ENCODE data around the gene CD53.
A peak's percentile ranks its signal among the peaks of the same experiment; 100 is the strongest.

Gene CD53

GRCh38 chr1:110876748-110877341 lies 3.9 kb downstream of the CD53 start:
- no peak for ATAC-seq

GRCh38 chr1:110877364-110877763 lies 4.4 kb downstream of the CD53 start:
- no peak for ATAC-seq

GRCh38 chr1:110877776-110878175 lies 4.8 kb downstream of the CD53 start:
- no peak for ATAC-seq

- no peak for ATAC-seq
Measured at GRCh38 chr1:110878591-110878990, 5.6 kb downstream of the CD53 start.

GRCh38 chr1:110878993-110879392 lies 6.0 kb downstream of the CD53 start:
- no peak for ATAC-seq

- peak; percentile 71 to 73 for ATAC-seq
Measured at GRCh38 chr1:110879758-110880606, 7.0 kb downstream of the CD53 start.

GRCh38 chr1:110880708-110881374 lies 7.9 kb downstream of the CD53 start:
- peak; percentile 73 to 77 for ATAC-seq

- ATAC-seq, result no peak
Measured at GRCh38 chr1:110888049-110888448, 15.1 kb downstream of the CD53 start.

GRCh38 chr1:110888641-110889040 lies 15.7 kb downstream of the CD53 start:
- peak; percentile 36 to 52 for ATAC-seq

GRCh38 chr1:110890474-110891196 lies 17.7 kb downstream of the CD53 start:
- ATAC-seq, result peak; percentile 76 to 82

- no peak for ATAC-seq
Measured at GRCh38 chr1:110893908-110894490, 21.1 kb downstream of the CD53 start.

- peak in 1 of 2 donors; percentile 48 for ATAC-seq
Measured at GRCh38 chr1:110896090-110896489, 23.1 kb downstream of the CD53 start.

- ATAC-seq, result no peak
Measured at GRCh38 chr1:110897681-110898080, 24.7 kb downstream of the CD53 start.

GRCh38 chr1:110898734-110899457 lies 25.9 kb downstream of the CD53 start:
- ATAC-seq, result no peak

- no peak for ATAC-seq
Measured at GRCh38 chr1:110899458-110899843, 26.5 kb downstream of the CD53 start.

- ATAC-seq, result no peak
Measured at GRCh38 chr1:110902820-110903463, 30.0 kb downstream of the CD53 start.

- ATAC-seq, result peak; percentile 35 to 48
Measured at GRCh38 chr1:110903853-110904500, 31.0 kb downstream of the CD53 start.

GRCh38 chr1:110912784-110913183 lies 39.8 kb downstream of the CD53 start:
- ATAC-seq, result no peak

- ATAC-seq, result no peak
Measured at GRCh38 chr1:110914676-110915075, 41.7 kb downstream of the CD53 start.

GRCh38 chr1:110915804-110916203 lies 42.9 kb downstream of the CD53 start:
- ATAC-seq, result no peak

- no peak for ATAC-seq
Measured at GRCh38 chr1:110916274-110916668, 43.3 kb downstream of the CD53 start.
